Measurements from ENCODE around the gene OR6C76. TPM values are rescaled to one million over a fixed set of nuclear protein-coding genes. Genes with fewer than 3 reads are reported as not detected.
"Not testable (repeated sequence)": the region's sequence is repeated elsewhere in the genome, so short reads cannot be mapped to it uniquely, and the experiment has no call there.

Gene OR6C76
- total RNA-seq, 1 donor from 2014 or later, result not detected

- Mint-ChIP-seq H3K27ac (ENCODE audit: unreplicated experiment) (no peak overlapping the region), H3K9me3 (ENCODE audit: low read depth) (peaks cover 7% of the 10 kb centered on the region), H3K36me3 (ENCODE audit: low read depth) (no peaks in the 10 kb centered on the region), H3K4me1 (ENCODE audit: low read depth) (no peaks in the 10 kb centered on the region), H3K4me3 (ENCODE audit: unreplicated experiment) (no peak overlapping the region), H3K27me3 (ENCODE audit: low read depth) (peaks cover 3% of the 10 kb centered on the region)
- no peak for DNase-seq (ENCODE audit: low spot score)
- no peak for TF ChIP-seq CTCF (IDR thresholded peaks at IDR 0.05)
These were observed 20.3 kb downstream of the OR6C76 start for GRCh38 chr12:55446326-55446725.

DNA sequence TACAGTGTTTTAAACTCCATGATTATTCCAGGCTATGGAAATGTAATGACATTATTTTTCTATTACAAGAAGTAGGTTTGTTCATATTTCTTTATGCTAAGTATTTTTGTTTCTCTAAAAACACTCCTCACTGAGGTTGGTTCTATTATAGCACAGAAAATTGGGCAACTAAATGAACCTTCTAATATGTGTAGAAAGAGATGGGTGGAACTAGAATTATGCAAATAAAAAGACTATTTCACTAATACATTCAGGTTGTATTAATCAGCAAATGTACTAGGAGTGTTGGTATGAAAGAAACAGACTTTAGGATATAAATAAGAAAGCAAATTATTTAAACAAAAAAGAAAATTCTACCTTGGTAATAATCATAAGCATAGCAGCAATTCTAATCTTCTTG lies 22.8 kb downstream of the OR6C76 start:
- no peak overlapping the region for H3K4me3 Mint-ChIP-seq (ENCODE audit: unreplicated experiment)

DNA sequence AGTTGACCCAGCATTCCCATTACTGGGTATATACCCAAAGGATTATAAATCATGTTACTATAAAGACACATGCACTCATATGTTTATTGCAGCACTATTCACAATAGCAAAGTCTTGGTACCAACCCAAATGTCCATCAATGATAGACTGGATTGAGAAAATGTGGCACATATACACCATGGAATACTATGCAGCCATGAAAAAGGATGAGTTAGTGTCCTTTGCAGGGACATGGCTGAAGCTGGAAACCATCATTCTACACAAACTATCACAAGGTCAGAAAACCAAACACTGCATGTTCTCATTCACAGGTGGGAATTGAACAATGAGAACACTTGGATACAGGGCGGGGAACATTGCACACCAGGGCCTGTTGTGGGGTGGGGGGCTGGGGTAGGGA lies 38.9 kb downstream of the OR6C76 start:
- not testable (repeated sequence) for H3K4me1 Mint-ChIP-seq (ENCODE audit: low read depth); H3K9me3 Mint-ChIP-seq (ENCODE audit: low read depth); H3K27ac Mint-ChIP-seq (ENCODE audit: unreplicated experiment); DNase-seq (ENCODE audit: low spot score); H3K36me3 Mint-ChIP-seq (ENCODE audit: low read depth); H3K4me3 Mint-ChIP-seq (ENCODE audit: unreplicated experiment)
- peaks cover 24% of the 10 kb centered on the region for H3K27me3 Mint-ChIP-seq (ENCODE audit: low read depth)

More for the DNA sequence above, 22.8 kb downstream of the OR6C76 start:
- Mint-ChIP-seq H3K27ac (ENCODE audit: unreplicated experiment) (no peak overlapping the region), H3K36me3 (ENCODE audit: low read depth) (no peaks in the 10 kb centered on the region), H3K9me3 (ENCODE audit: low read depth) (no peaks in the 10 kb centered on the region), H3K4me1 (ENCODE audit: low read depth) (no peaks in the 10 kb centered on the region), H3K27me3 (ENCODE audit: low read depth) (peaks cover 2% of the 10 kb centered on the region)
- no peak for DNase-seq (ENCODE audit: low spot score)
- no peak for TF ChIP-seq CTCF (IDR thresholded peaks at IDR 0.05)

DNA sequence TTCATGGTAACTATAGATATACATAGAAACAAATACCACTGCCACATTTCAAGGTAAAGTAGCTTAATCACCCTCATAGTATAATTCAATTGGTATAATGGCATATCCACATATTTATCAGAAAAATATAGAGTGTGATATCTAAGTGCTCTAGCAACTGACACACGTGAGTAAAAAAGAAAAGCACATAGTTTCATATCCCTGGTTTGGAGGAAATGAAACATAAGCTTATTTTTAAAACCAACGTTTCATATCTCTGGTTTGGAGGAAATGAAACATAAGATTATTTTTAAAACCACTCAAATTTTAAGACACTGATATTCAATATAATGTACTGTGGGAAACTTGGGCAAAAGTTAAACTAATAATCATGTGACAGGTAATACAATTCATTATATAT lies 41.8 kb downstream of the OR6C76 start:
- Mint-ChIP-seq H3K4me1 (ENCODE audit: low read depth) (no peaks in the 10 kb centered on the region), H3K27me3 (ENCODE audit: low read depth) (peaks cover 18% of the 10 kb centered on the region), H3K27ac (ENCODE audit: unreplicated experiment) (no peak overlapping the region), H3K4me3 (ENCODE audit: unreplicated experiment) (no peak overlapping the region), H3K9me3 (ENCODE audit: low read depth) (peaks cover 5% of the 10 kb centered on the region), H3K36me3 (ENCODE audit: low read depth) (no peaks in the 10 kb centered on the region)
- TF ChIP-seq CTCF (IDR thresholded peaks at IDR 0.05), result no peak
- DNase-seq (ENCODE audit: low spot score), result no peak

GRCh38 chr12:55469291-55469690 lies 43.2 kb downstream of the OR6C76 start:
- peaks cover 15% of the 10 kb centered on the region for H3K27me3 Mint-ChIP-seq (ENCODE audit: low read depth)

More at GRCh38 chr12:55469291-55469690, 43.2 kb downstream of the OR6C76 start:
- no peak overlapping the region for H3K4me3 Mint-ChIP-seq (ENCODE audit: unreplicated experiment)
- H3K4me1 Mint-ChIP-seq (ENCODE audit: low read depth), result no peaks in the 10 kb centered on the region
- no peak overlapping the region for H3K27ac Mint-ChIP-seq (ENCODE audit: unreplicated experiment)
- TF ChIP-seq CTCF (IDR thresholded peaks at IDR 0.05), result no peak
- H3K9me3 Mint-ChIP-seq (ENCODE audit: low read depth), result no peaks in the 10 kb centered on the region
- no peak for DNase-seq (ENCODE audit: low spot score)
- H3K36me3 Mint-ChIP-seq (ENCODE audit: low read depth), result no peaks in the 10 kb centered on the region
